ENCODE measurements around the gene SCN3B. TPM values are rescaled to one million over a fixed set of nuclear protein-coding genes. Genes with fewer than 3 reads are reported as not detected.

The SCN3B gene
- total RNA-seq, 3 donors from 2014 or later: 0.29 to 2.6 (median 2.0) TPM

DNA sequence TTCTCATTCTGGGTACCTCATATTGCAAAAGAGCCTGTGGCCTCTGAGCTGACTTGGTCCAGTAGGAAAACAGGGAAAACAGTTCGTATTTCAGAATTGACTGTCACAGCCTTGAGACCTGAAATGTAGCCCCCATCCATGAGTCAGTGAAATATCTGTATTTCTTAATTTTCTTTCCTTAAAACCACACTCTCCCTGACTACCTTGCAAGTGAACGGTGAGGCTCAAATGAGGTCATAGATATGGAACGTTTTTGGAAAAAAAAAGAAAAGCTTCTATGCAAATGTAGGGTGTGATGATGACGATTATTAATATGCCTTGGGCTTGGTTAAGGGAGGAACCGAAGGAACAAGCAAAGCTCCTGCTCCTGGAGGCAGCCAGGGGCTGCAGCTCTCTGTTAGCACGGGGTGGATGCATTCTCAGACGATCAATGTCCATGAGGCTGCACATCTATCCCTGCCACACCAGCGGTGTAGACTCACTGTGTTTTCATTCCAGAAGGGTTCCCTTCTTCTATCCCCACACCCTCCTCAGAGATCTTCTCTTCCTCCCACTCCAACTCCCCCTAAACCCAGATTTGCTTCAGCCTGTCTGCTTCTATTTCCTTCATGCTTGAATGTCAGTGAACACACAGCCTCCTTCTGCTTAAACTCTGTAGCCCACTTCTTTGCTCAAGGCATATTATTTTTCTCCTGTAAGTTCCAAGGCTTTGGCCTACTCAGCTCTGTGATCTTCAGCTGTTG, 29.2 kb upstream of the SCN3B start:
- Histone ChIP-seq H3K4me1 (ENCODE audit: low read depth) (no peaks in the 10 kb centered on the region), H3K36me3 (ENCODE audit: low read depth) (no peaks in the 10 kb centered on the region), H3K4me3 (no peak overlapping the region), H3K9me3 (no peaks in the 10 kb centered on the region)
- ATAC-seq: no peak
- intact Hi-C loops (cut with DNase I, micrococcal nuclease): no loop called here
- DNase-seq: no peak
- TF ChIP-seq, protein P1, sequence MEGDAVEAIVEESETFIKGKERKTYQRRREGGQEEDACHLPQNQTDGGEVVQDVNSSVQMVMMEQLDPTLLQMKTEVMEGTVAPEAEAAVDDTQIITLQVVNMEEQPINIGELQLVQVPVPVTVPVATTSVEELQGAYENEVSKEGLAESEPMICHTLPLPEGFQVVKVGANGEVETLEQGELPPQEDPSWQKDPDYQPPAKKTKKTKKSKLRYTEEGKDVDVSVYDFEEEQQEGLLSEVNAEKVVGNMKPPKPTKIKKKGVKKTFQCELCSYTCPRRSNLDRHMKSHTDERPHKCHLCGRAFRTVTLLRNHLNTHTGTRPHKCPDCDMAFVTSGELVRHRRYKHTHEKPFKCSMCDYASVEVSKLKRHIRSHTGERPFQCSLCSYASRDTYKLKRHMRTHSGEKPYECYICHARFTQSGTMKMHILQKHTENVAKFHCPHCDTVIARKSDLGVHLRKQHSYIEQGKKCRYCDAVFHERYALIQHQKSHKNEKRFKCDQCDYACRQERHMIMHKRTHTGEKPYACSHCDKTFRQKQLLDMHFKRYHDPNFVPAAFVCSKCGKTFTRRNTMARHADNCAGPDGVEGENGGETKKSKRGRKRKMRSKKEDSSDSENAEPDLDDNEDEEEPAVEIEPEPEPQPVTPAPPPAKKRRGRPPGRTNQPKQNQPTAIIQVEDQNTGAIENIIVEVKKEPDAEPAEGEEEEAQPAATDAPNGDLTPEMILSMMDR (IDR thresholded peaks at IDR 0.05): no peak

GRCh38 chr11:123682696-123683410, 28.4 kb upstream of the SCN3B start:
- TF ChIP-seq, protein P1 (IDR thresholded peaks at IDR 0.05): no peak
- Histone ChIP-seq H3K4me1 (ENCODE audit: low read depth) (no peaks in the 10 kb centered on the region), H3K4me3 (no peak overlapping the region), H3K9me3 (no peaks in the 10 kb centered on the region), H3K36me3 (ENCODE audit: low read depth) (no peaks in the 10 kb centered on the region)
- intact Hi-C loops (cut with DNase I, micrococcal nuclease): no loop called here
- no peak for ATAC-seq
- no peak for DNase-seq

DNA sequence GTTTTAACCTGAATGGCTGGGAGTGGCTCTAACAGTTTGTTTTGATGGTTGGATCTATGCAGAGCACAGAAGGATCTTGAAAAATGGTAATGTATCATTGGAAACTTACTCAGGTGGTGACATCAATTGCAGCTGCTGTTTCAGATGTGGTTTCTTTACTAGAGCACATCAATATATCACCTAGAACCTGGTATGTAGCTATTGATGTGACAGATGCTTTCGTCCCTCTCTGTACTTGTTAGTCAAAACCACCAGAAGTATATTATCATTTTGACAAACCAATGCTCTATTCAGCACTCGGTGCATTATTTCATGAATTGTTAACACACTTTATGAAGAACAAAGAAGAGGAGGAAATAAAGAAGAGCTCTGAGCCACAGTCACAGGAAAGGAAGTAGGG, 26.6 kb upstream of the SCN3B start:
- ATAC-seq (no peak), DNase-seq (no peak)
- intact Hi-C loops (cut with DNase I, micrococcal nuclease): no loop called here
- H3K4me3 ChIP-seq: no peak overlapping the region
- no peaks in the 10 kb centered on the region for H3K4me1 ChIP-seq (ENCODE audit: low read depth)
- H3K9me3 ChIP-seq: no peaks in the 10 kb centered on the region
- TF ChIP-seq, protein P1 (IDR thresholded peaks at IDR 0.05): no peak
- H3K36me3 ChIP-seq (ENCODE audit: low read depth): no peaks in the 10 kb centered on the region

- ATAC-seq (no peak), DNase-seq (no peak)
- Histone ChIP-seq H3K4me3 (no peak overlapping the region), H3K9me3 (no peaks in the 10 kb centered on the region), H3K36me3 (ENCODE audit: low read depth) (no peaks in the 10 kb centered on the region), H3K4me1 (ENCODE audit: low read depth) (no peaks in the 10 kb centered on the region)
- TF ChIP-seq, protein P1 (IDR thresholded peaks at IDR 0.05): no peak
- intact Hi-C loops (cut with DNase I, micrococcal nuclease): no loop called here
These were observed 23.8 kb upstream of the SCN3B start for GRCh38 chr11:123678246-123678645.

- Histone ChIP-seq H3K36me3 (ENCODE audit: low read depth) (no peaks in the 10 kb centered on the region), H3K4me1 (ENCODE audit: low read depth) (no peaks in the 10 kb centered on the region), H3K9me3 (no peaks in the 10 kb centered on the region), H3K4me3 (no peak overlapping the region)
- TF ChIP-seq, protein P1 (IDR thresholded peaks at IDR 0.05): no peak
- intact Hi-C loops (cut with DNase I, micrococcal nuclease): no loop called here
- DNase-seq: no peak
- ATAC-seq: no peak
These were observed 23.1 kb upstream of the SCN3B start for GRCh38 chr11:123677510-123677909.

All from mucosa of descending colon (tissue), 3 donors.